Measurements from ENCODE around the gene TEX35. TPM values are rescaled to one million over a fixed set of nuclear protein-coding genes. Genes with fewer than 3 reads are reported as not detected.

TEX35 gene
- polyA plus RNA-seq, 1 donor (not counting 4 experiments of a cell fraction or from before 2014, with no cell fraction given) = 0.18 TPM

GRCh38 chr1:178520803-178521202 is 7.9 kb downstream of the TEX35 start:
- H3K9me3 ChIP-seq (ENCODE audit: control insufficient read depth, low read depth, low read length) = no peaks in the 10 kb centered on the region
- H3K79me2 ChIP-seq (ENCODE audit: control insufficient read depth, insufficient read depth, low read length) = no peaks in the 10 kb centered on the region
- DNase-seq (ENCODE audit: low read depth, low spot score) (no peak), FAIRE-seq (no peak)
- no peak overlapping the region for H3K9ac ChIP-seq (ENCODE audit: control insufficient read depth, extremely low read depth, insufficient read depth, low read length)
- no peak overlapping the region for H3K27ac ChIP-seq (ENCODE audit: control insufficient read depth, insufficient read depth, low read length)
- H3K36me3 ChIP-seq (ENCODE audit: control insufficient read depth in 2 of 2, extremely low read depth in 1 of 2, insufficient read depth in 2 of 2, low read length in 2 of 2) = no peaks in the 10 kb centered on the region
- no peak overlapping the region for H3K4me3 ChIP-seq (ENCODE audit: control insufficient read depth in 2 of 3, extremely low read depth in 1 of 3, insufficient read depth in 2 of 3, low read depth in 1 of 3, low read length in 3 of 3)
- dilution Hi-C loops (cut with MboI; ENCODE audit: extremely low pct_ligation_motif_present, low sequenced_read_pairs) = no loop called here
- H3K4me2 ChIP-seq (ENCODE audit: control insufficient read depth, extremely low read depth, insufficient read depth, low read depth, low read length) = no peak overlapping the region
- H2AFZ ChIP-seq (ENCODE audit: control insufficient read depth, low read length) = no peak overlapping the region
- peaks cover 4% of the 10 kb centered on the region for H3K4me1 ChIP-seq (ENCODE audit: control insufficient read depth, extremely low read depth, insufficient read depth, low read length)
- H4K20me1 ChIP-seq (ENCODE audit: control insufficient read depth, extremely low read depth, insufficient read depth, low read length) = no peaks in the 10 kb centered on the region
- H3K27me3 ChIP-seq (ENCODE audit: control insufficient read depth, extremely low read depth, insufficient read depth, low read length) = no peaks in the 10 kb centered on the region
- no peak for TF ChIP-seq CTCF (optimal IDR thresholded peaks at IDR 0.05 in 1 of 3, IDR thresholded peaks at IDR 0.05 in 1 of 3, conservative IDR thresholded peaks at IDR 0.05 in 1 of 3; ENCODE audit: extremely low read depth in 1 of 3, insufficient read depth in 2 of 3, low read length in 3 of 3)
- no peaks in the 10 kb centered on the region for H3K9me1 ChIP-seq (ENCODE audit: control insufficient read depth, extremely low read depth, insufficient read depth, low read length)

- Histone ChIP-seq H4K20me1 (ENCODE audit: control insufficient read depth, extremely low read depth, insufficient read depth, low read length) (no peaks in the 10 kb centered on the region), H3K9ac (ENCODE audit: control insufficient read depth, extremely low read depth, insufficient read depth, low read length) (no peak overlapping the region), H3K79me2 (ENCODE audit: control insufficient read depth, insufficient read depth, low read length) (no peaks in the 10 kb centered on the region), H3K9me1 (ENCODE audit: control insufficient read depth, extremely low read depth, insufficient read depth, low read length) (no peaks in the 10 kb centered on the region), H3K4me1 (ENCODE audit: control insufficient read depth, extremely low read depth, insufficient read depth, low read length) (peaks cover 4% of the 10 kb centered on the region), H3K4me3 (ENCODE audit: control insufficient read depth in 2 of 3, extremely low read depth in 1 of 3, insufficient read depth in 2 of 3, low read depth in 1 of 3, low read length in 3 of 3) (no peak overlapping the region), H3K36me3 (ENCODE audit: control insufficient read depth in 2 of 2, extremely low read depth in 1 of 2, insufficient read depth in 2 of 2, low read length in 2 of 2) (no peaks in the 10 kb centered on the region), H3K27ac (ENCODE audit: control insufficient read depth, insufficient read depth, low read length) (no peak overlapping the region), H3K9me3 (ENCODE audit: control insufficient read depth, low read depth, low read length) (no peaks in the 10 kb centered on the region), H2AFZ (ENCODE audit: control insufficient read depth, low read length) (no peak overlapping the region), H3K27me3 (ENCODE audit: control insufficient read depth, extremely low read depth, insufficient read depth, low read length) (no peaks in the 10 kb centered on the region), H3K4me2 (ENCODE audit: control insufficient read depth, extremely low read depth, insufficient read depth, low read depth, low read length) (no peak overlapping the region)
- TF ChIP-seq EZH2 (IDR thresholded peaks at IDR 0.05; ENCODE audit: low read length) (no peak), CTCF (optimal IDR thresholded peaks at IDR 0.05 in 1 of 3, IDR thresholded peaks at IDR 0.05 in 1 of 3, conservative IDR thresholded peaks at IDR 0.05 in 1 of 3; ENCODE audit: extremely low read depth in 1 of 3, insufficient read depth in 2 of 3, low read length in 3 of 3) (no peak)
- dilution Hi-C loops (cut with MboI; ENCODE audit: extremely low pct_ligation_motif_present, low sequenced_read_pairs) = no loop called here
- DNase-seq (ENCODE audit: low read depth, low spot score) = no peak
- FAIRE-seq = no peak
These were observed 8.3 kb downstream of the TEX35 start for GRCh38 chr1:178521241-178521640.
